Bronchial epithelial cell (primary cell): ENCODE data around the gene GPR152. TPM values are rescaled to one million over a fixed set of nuclear protein-coding genes. Genes with fewer than 3 reads are reported as not detected.
"Not testable (repeated sequence)": the region's sequence is repeated elsewhere in the genome, so short reads cannot be mapped to it uniquely, and the experiment has no call there.

ENCODE experiments used
- DNase-seq: peaks from one replicate; pipeline ENCODE4 v3.0.0-alpha.2; 2010; ENCODE audit warnings: low read depth
- FAIRE-seq: peaks from 2 replicates; lab custom pipeline; 2011; peaks lifted over from hg19 to GRCh38; lab: Jason Lieb, UNC
- H3K27me3 ChIP-seq: 2 replicates; pipeline ENCODE4 v1.5.1; 2011; ENCODE audit warnings: low read length; ENCODE audit not compliant: control insufficient read depth, insufficient read depth
- H3K36me3 ChIP-seq: 2 replicates; pipeline ENCODE4 v1.5.1; 2011; ENCODE audit warnings: low read length; ENCODE audit not compliant: control insufficient read depth, insufficient read depth
- H3K4me3 ChIP-seq: 2 replicates; pipeline ENCODE4 v1.5.1; 2011; ENCODE audit warnings: mild to moderate bottlenecking, low read depth, low read length, control low read depth
- total RNA-seq: library from RNA; depleted of rRNA; stranded (reverse); fragments of >200 nt; gene quantifications from 2 replicates; pipeline ENCODE4 v1.2.1, GENCODE V29; 2014
- TF ChIP-seq, protein P1 (sequence below): IDR thresholded peaks from 2 replicates; pipeline ENCODE4 v1.5.1; 2011; ENCODE audit warnings: mild to moderate bottlenecking, moderate library complexity, low read length, control low read depth, inconsistent platforms; ENCODE audit not compliant: insufficient read depth, severe bottlenecking

GPR152 gene
- total RNA-seq, 1 donor from 2014 or later, result not detected

DNA sequence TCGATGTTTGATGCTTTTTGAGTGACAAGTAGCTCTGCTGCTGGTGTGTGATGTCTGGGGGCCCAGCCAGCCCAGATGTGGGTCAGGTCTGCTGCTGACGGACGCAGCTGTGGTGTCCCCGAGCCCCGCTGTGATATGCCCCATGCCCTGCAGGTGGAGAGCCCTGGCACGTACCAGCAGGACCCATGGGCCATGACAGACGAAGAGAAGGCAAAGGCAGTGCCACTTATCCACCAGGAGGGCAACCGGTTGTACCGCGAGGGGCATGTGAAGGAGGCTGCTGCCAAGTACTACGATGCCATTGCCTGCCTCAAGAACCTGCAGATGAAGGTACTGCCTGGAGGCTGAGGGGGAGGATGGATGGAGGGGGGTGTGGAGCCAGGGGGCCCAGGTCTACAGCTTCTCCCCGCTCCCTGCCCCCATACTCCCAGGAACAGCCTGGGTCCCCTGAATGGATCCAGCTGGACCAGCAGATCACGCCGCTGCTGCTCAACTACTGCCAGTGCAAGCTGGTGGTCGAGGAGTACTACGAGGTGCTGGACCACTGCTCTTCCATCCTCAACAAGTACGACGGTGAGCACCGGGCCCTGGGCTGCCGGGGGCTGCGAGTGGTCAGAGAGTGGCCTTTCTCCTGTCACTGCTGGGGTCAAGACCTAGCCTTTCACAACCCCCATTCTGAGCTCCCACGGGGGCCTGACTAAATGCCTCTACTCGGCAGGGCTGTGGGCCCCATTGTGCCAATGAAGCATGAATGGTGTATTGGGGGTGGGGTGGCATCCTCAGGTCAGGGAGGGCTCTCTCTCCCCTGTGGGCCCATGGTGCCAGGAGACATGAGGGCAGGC lies 37.6 kb upstream of the GPR152 start:
- TF ChIP-seq, protein P1, sequence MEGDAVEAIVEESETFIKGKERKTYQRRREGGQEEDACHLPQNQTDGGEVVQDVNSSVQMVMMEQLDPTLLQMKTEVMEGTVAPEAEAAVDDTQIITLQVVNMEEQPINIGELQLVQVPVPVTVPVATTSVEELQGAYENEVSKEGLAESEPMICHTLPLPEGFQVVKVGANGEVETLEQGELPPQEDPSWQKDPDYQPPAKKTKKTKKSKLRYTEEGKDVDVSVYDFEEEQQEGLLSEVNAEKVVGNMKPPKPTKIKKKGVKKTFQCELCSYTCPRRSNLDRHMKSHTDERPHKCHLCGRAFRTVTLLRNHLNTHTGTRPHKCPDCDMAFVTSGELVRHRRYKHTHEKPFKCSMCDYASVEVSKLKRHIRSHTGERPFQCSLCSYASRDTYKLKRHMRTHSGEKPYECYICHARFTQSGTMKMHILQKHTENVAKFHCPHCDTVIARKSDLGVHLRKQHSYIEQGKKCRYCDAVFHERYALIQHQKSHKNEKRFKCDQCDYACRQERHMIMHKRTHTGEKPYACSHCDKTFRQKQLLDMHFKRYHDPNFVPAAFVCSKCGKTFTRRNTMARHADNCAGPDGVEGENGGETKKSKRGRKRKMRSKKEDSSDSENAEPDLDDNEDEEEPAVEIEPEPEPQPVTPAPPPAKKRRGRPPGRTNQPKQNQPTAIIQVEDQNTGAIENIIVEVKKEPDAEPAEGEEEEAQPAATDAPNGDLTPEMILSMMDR, result no peak
- no peak for DNase-seq
- Histone ChIP-seq H3K36me3 (peaks cover 20% of the 10 kb centered on the region), H3K27me3 (no peaks in the 10 kb centered on the region), H3K4me3 (no peak overlapping the region)
- FAIRE-seq, result peak; percentile 36

DNA sequence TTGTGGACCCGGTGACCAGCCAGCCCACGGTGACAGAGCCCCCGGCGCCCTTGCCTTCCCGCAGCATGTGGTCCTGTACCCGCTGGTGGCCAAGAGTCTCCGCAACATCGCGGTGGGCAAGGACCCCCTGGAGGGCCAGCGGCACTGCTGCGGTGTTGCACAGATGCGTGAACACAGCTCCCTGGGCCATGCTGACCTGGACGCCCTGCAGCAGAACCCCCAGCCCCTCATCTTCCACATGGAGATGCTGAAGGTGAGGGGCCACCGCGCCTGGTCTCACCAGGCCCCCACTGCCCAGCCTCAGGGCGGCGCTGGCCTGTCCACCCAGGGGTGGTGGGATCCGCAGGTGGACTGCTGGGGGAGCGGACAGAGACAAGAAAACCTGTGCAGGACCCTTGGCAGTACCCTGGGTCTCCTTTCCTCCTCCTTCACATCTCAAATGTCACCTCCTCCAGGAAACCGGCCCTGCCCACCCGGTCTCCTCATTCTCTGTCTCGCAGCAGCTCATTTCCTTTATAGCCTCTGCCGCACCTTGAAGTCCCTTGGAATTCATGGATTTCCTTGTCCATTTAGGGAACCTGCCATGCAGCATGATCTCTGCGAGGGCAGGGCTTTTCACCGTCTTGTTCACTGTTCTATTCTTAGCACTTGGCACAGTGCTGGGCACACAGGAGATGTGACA lies 36.8 kb upstream of the GPR152 start:
- H3K4me3 ChIP-seq, result no peak overlapping the region
- H3K36me3 ChIP-seq, result peaks cover 16% of the 10 kb centered on the region
- H3K27me3 ChIP-seq, result no peaks in the 10 kb centered on the region
- FAIRE-seq (no peak), DNase-seq (no peak)
- TF ChIP-seq, protein P1, result no peak

GRCh38 chr11:67486481-67487195 lies 34.1 kb upstream of the GPR152 start:
- FAIRE-seq, result no peak
- no peak for DNase-seq
- peaks cover 4% of the 10 kb centered on the region for H3K36me3 ChIP-seq
- H3K4me3 ChIP-seq, result no peak overlapping the region
- TF ChIP-seq, protein P1, result no peak
- no peaks in the 10 kb centered on the region for H3K27me3 ChIP-seq

- not testable (repeated sequence) for H3K27me3 ChIP-seq, H3K36me3 ChIP-seq, DNase-seq, H3K4me3 ChIP-seq, FAIRE-seq
Observed at GRCh38 chr11:67485873-67486361, 33.4 kb upstream of the GPR152 start.

DNA sequence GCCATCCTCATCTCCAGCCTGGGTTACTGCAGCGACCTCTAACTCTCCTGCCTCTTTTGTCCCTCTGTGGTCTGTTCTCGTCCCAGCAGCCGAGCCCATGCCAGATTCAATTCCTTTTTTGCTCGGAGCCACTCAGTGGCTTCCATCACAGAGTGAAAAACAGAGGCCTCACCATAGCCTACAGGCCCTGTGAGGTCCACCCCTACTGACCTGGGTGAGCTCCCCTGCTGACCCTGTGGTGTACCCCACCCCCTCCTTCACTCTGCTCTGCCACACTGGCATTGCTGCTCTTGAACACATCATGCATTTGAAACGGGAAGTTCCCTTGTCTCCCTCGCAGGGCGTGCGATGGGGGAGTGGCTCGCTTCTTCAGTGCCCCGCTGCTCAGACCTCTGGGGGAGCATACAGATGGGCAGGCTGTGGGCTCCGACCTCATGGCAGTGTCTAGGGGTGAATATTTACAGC lies 32.4 kb upstream of the GPR152 start:
- H3K27me3 ChIP-seq, result no peaks in the 10 kb centered on the region
- TF ChIP-seq, protein P1, result no peak
- no peak overlapping the region for H3K4me3 ChIP-seq
- no peaks in the 10 kb centered on the region for H3K36me3 ChIP-seq
- FAIRE-seq (no peak), DNase-seq (no peak)
